ENCODE results near the gene MEOX2. TPM values are rescaled to one million over a fixed set of nuclear protein-coding genes. Genes with fewer than 3 reads are reported as not detected.

MEOX2 gene
- total RNA-seq, 1 donor from 2014 or later = 0.10 TPM

DNA sequence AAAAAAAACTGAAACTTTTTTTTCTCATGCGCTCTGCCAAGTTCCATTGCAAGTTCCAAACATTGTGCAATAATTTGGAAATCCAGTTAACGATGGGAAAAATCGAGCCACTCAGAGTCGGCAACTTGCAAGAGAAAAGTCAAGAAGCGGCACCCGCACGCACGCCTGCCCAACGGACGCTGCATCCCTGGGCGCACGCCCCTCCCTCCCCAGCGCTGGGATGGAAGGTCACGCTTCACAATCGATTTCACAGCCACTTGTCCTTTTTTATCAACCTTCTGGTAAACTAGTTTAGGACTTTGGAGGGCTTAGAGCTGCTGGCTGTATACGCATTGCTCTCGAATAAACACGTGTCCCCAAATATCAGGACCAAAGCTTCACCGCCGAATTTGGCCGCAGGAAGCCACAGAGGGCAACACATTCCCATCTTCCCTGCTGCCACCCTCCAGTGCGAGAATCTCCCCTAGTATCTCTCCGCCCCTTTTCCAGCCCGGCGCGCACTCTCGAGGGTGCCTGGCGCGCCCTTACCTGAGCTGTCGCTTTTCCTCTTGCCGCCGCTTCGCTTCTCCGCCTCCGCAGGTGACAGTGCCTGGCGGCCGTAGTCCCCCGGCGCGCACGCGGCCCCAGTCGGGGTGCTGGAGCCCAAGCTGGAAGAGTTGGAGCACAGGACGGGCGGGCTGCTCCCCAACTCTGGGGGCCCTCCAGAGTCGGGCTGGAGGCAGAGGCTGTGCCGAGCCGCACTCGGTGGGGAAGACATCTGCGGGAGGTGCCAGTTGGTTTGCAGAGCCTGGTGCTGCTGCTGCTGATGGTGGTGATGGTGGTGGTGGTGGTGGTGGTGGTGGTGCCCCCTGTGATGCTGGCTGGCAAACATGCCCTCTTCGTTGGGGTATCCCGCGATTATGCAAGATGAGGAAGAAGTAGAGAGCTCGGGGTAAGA lies 857 bp downstream of the MEOX2 start:
- Mint-ChIP-seq H3K4me3 (ENCODE audit: unreplicated experiment) (peak overlapping the region; percentile 88), H3K9me3 (ENCODE audit: unreplicated experiment) (no peaks in the 10 kb centered on the region), H3K36me3 (ENCODE audit: low read depth, unreplicated experiment) (peaks cover 3% of the 10 kb centered on the region), H3K4me1 (ENCODE audit: unreplicated experiment) (peaks cover 29% of the 10 kb centered on the region), H3K27me3 (ENCODE audit: unreplicated experiment) (peaks cover 24% of the 10 kb centered on the region), H3K27ac (ENCODE audit: unreplicated experiment) (no peak overlapping the region)
- TF ChIP-seq, protein P1, sequence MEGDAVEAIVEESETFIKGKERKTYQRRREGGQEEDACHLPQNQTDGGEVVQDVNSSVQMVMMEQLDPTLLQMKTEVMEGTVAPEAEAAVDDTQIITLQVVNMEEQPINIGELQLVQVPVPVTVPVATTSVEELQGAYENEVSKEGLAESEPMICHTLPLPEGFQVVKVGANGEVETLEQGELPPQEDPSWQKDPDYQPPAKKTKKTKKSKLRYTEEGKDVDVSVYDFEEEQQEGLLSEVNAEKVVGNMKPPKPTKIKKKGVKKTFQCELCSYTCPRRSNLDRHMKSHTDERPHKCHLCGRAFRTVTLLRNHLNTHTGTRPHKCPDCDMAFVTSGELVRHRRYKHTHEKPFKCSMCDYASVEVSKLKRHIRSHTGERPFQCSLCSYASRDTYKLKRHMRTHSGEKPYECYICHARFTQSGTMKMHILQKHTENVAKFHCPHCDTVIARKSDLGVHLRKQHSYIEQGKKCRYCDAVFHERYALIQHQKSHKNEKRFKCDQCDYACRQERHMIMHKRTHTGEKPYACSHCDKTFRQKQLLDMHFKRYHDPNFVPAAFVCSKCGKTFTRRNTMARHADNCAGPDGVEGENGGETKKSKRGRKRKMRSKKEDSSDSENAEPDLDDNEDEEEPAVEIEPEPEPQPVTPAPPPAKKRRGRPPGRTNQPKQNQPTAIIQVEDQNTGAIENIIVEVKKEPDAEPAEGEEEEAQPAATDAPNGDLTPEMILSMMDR (IDR thresholded peaks at IDR 0.05; ENCODE audit: unreplicated experiment) = no peak
- DNase-seq (ENCODE audit: low spot score) = peak; percentile 14

DNA sequence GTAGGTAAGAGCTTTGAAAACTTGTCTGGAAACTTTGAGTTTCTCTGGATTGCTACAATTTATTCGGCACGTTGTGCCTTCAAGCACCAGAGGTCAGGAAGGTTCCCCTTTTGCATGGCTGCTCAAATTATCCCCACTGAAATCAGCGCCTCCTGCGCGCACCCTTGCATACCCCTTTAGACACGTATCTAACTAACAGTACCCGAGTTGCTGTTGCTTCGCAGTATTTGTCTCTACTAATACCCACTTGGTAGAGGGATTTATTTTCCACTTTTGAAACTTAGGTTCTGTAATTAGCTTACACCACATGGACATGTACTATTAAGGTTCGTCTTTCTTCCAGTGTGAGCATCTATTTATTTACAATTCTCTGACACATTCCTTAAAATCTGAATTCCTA lies 1.6 kb downstream of the MEOX2 start:
- no peak for DNase-seq (ENCODE audit: low spot score)
- no peak overlapping the region for H3K4me3 Mint-ChIP-seq (ENCODE audit: unreplicated experiment)
- TF ChIP-seq, protein P1 (IDR thresholded peaks at IDR 0.05; ENCODE audit: unreplicated experiment) = no peak
- H3K36me3 Mint-ChIP-seq (ENCODE audit: low read depth, unreplicated experiment) = peaks cover 3% of the 10 kb centered on the region
- peaks cover 24% of the 10 kb centered on the region for H3K27me3 Mint-ChIP-seq (ENCODE audit: unreplicated experiment)
- peaks cover 29% of the 10 kb centered on the region for H3K4me1 Mint-ChIP-seq (ENCODE audit: unreplicated experiment)
- no peaks in the 10 kb centered on the region for H3K9me3 Mint-ChIP-seq (ENCODE audit: unreplicated experiment)
- H3K27ac Mint-ChIP-seq (ENCODE audit: unreplicated experiment) = no peak overlapping the region

DNA sequence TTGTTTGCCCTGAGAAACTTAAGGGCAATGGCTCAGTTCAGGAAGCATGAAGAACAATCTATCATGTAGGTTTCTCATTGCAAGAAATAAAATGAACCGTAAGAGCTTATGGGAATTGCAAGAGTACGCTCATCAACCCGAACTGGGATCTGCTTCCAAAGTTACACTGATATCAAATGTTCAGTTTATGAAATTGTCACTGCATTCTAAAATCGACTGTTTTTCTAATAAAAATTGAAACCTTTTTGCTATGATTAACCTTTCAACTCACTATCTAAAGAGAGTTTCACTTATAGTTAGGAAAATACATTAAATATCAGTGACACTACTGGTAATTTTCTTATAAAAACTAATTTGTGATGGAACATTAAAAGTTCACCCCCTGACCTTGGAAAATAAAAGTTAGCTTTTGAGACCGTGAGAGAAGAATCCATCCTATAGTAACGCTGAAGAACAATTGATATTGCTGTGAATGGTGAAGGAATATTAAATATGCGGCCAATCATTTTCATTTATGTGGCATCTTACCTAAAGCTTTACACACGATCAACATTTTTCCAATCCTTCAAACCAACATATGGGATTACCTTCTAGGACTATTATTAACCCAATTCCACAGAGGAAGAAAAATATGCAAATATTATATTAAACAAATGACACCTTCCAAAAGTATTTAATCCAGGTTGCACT lies 2.2 kb downstream of the MEOX2 start:
- DNase-seq (ENCODE audit: low spot score) = no peak
- no peak overlapping the region for H3K4me3 Mint-ChIP-seq (ENCODE audit: unreplicated experiment)

DNA sequence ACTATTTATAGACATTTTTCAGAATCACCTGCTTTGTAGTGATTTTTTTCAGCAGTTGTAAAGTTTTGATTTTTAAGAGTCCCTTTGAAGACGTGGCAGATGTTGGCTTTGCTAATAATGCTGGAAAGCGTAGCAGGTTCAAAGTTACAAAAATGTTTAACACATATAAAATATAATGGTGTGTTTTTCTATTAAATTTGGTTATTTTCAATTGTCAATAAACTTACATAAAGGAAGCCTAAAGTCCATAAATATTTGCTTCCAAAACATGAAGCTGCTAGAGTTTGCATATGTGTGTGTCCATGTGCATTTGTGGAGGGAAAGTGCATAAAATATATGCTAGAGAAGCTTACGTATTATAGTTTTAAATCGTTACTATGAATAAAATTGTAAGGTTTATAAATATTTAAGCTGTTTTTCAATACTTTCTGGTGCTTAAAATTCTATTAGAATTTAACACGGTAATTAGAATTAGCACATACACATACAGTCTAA lies 3.7 kb downstream of the MEOX2 start:
- peaks cover 22% of the 10 kb centered on the region for H3K4me1 Mint-ChIP-seq (ENCODE audit: unreplicated experiment)
- DNase-seq (ENCODE audit: low spot score) = no peak
- no peak overlapping the region for H3K27ac Mint-ChIP-seq (ENCODE audit: unreplicated experiment)
- peaks cover 3% of the 10 kb centered on the region for H3K36me3 Mint-ChIP-seq (ENCODE audit: low read depth, unreplicated experiment)
- no peak overlapping the region for H3K4me3 Mint-ChIP-seq (ENCODE audit: unreplicated experiment)
- TF ChIP-seq, protein P1 (IDR thresholded peaks at IDR 0.05; ENCODE audit: unreplicated experiment) = no peak
- no peaks in the 10 kb centered on the region for H3K9me3 Mint-ChIP-seq (ENCODE audit: unreplicated experiment)
- peaks cover 19% of the 10 kb centered on the region for H3K27me3 Mint-ChIP-seq (ENCODE audit: unreplicated experiment)

More for the DNA sequence above, 2.2 kb downstream of the MEOX2 start:
- H3K4me1 Mint-ChIP-seq (ENCODE audit: unreplicated experiment) = peaks cover 29% of the 10 kb centered on the region
- no peaks in the 10 kb centered on the region for H3K9me3 Mint-ChIP-seq (ENCODE audit: unreplicated experiment)
- peaks cover 3% of the 10 kb centered on the region for H3K36me3 Mint-ChIP-seq (ENCODE audit: low read depth, unreplicated experiment)
- TF ChIP-seq, protein P1 (IDR thresholded peaks at IDR 0.05; ENCODE audit: unreplicated experiment) = no peak
- H3K27me3 Mint-ChIP-seq (ENCODE audit: unreplicated experiment) = peaks cover 24% of the 10 kb centered on the region
- H3K27ac Mint-ChIP-seq (ENCODE audit: unreplicated experiment) = no peak overlapping the region
